NCI-H774 (cell line): ENCODE results near the gene HEY2.

Experiments
- DNase-seq: peaks from one replicate; lab custom pipeline; 2025; lab: John Stamatoyannopoulos, UW

Gene HEY2

DNA sequence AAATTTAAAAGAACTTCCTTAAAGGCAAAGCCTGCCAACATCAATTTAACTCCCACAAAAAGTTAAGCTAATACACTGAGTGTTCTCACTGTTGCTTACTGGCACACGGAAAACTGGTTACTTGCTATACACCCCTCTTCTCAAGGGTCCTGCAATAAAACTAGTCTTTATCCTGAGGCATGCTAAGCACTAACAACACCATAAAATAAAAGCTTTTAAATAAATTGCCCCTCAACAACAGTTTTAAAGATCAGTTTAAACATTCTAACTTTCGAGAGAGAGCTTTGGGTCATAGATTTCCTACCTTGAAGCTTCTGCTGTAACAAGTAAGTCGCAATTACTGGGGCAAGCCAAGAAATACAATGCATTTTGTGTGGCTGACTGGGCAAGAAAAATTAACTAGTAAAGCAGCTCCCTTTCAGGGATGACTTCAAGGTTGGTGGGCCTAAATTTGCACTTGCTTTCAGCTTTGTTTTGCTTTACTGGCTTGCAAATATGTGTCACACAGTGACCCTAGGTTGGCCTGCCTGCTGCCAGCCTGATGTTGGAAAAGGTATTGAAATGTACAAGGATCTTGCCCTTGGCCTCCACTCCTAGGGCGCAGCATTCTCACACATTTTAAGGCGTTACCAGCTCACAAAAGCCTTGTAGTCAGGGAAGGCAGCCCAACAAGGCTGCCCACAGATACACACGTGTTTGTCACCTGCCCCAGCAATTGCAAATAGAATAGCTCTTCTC, 4.0 kb upstream of the HEY2 start:
- DNase-seq = peak; percentile 66

GRCh38 chr6:125746019-125746414, 3.4 kb upstream of the HEY2 start:
- no peak for DNase-seq

- DNase-seq = peak; percentile 97
Measured at GRCh38 chr6:125746731-125747588, 2.5 kb upstream of the HEY2 start.

- peak; percentile 86 for DNase-seq
Measured at GRCh38 chr6:125747589-125748405, 1.6 kb upstream of the HEY2 start.

- peak; percentile 80 for DNase-seq
Measured at GRCh38 chr6:125748406-125749172, 843 bp upstream of the HEY2 start.

DNA sequence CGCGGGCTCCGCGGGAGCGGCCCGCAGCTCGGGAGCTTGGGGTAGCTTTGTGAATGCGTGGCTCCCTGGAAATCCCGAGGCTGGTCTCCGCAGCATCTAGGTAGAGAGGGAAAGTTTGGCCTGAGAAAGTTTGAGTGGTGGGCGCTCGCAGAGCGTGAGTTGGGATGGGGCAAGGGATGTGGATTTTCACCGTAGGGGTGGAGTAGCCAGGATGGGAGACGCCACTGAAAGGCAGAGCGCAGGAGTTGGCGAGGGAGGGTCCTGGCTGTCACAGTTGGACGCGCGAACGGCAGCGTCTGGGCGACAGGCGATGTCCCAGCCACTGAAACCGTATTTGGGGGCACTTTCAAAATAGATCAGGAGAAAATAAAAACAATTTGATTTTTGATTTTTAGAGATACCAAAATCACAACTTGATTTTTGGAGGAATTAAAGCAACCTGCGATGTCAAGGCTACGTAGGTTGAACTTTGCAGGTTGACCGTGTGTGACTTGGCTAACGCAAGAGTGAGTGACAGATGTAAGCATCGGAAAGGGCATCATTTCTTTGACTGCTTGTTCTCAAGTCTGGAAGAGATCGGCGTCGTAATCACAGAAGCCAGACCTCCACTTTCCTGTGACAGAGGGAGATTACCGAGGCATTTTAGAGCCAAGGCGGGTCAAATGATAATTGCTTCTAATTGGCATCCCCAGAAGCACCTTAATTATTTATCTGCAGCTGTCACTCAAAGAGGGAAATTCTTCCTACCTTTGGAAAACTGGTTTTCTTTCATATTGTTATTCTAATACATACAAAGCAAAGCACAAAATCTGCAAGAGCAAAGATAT, 646 bp downstream of the HEY2 start:
- DNase-seq = peak; percentile 42

- DNase-seq = no peak
Measured at GRCh38 chr6:125750692-125751333, 1.4 kb downstream of the HEY2 start.

- DNase-seq = no peak
Measured at GRCh38 chr6:125751334-125751916, 2.0 kb downstream of the HEY2 start.

DNA sequence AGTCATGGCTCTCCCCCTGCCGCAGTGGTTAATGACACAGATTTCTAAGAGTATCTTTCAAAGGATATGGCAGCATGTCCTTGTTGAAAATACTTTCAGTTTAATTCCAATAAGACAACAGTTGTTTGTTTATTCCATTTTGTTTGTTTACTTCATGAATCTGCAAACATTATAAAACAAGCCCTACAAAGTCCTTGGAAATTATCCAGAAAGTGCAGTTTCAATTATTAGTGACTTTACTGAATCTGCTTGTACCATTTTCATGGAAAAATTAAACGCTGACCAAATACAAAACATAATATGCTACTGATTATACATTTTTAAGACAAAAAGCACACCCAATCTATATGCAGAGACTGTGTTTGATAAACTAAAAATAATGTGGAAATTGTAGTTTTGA, 3.3 kb downstream of the HEY2 start:
- no peak for DNase-seq

DNA sequence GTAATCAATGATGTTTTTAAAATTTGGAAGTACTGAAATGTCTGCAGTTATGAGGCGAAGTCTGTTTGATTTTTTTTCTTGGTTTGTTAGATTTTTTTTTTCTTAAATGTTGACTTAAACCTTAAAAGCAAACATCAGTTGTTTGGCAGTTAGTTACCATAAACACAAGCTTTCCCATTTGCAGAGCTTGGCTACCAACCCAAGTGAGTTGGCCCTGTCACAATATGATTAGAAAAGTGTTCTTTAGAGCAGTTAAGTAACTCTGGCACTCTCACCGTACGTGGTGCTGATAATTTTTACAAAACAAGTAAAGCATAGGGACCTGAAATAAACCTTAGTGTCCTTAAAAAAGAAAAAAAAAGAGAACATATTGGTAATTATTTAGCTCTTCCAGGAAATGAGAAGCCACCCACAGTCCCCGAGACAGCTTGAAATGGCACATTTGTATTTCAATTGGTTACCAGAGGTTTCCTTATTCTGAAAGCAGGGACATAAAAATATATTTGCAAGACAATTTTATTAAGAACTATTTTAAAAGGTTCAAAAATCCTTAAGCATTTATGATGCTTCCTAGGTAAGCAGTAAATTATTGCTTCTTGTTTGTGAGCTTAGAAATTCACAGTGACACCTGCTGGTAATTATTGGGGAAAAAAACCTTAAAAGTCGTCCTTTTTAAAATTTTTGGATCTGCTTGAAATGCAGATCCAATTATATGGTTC, 3.9 kb downstream of the HEY2 start:
- DNase-seq = peak; percentile 59

DNA sequence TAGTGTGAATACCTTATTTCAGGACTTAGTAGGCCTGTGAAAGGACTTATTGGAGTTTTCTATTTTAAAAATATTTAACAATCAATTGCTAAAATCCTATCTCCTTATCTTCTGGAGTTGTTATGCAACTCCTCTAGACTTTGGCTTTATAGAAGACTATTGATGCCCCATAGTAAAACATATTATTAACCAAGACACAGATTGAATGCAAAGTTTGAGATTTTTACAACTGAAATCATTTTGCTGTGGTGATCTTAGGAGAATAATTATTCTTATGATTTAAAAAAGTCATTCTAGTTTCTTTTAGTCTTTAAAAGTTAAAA, 4.5 kb downstream of the HEY2 start:
- no peak for DNase-seq

- no peak for DNase-seq
Measured at GRCh38 chr6:125754566-125754965, 5.1 kb downstream of the HEY2 start.

DNA sequence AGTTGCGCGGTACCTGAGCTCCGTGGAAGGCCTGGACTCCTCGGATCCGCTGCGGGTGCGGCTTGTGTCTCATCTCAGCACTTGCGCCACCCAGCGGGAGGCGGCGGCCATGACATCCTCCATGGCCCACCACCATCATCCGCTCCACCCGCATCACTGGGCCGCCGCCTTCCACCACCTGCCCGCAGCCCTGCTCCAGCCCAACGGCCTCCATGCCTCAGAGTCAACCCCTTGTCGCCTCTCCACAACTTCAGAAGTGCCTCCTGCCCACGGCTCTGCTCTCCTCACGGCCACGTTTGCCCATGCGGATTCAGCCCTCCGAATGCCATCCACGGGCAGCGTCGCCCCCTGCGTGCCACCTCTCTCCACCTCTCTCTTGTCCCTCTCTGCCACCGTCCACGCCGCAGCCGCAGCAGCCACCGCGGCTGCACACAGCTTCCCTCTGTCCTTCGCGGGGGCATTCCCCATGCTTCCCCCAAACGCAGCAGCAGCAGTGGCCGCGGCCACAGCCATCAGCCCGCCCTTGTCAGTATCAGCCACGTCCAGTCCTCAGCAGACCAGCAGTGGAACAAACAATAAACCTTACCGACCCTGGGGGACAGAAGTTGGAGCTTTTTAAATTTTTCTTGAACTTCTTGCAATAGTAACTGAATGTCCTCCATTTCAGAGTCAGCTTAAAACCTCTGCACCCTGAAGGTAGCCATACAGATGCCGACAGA, 9.9 kb downstream of the HEY2 start:
- DNase-seq = no peak

- no peak for DNase-seq
Measured at GRCh38 chr6:125759959-125760457, 10.6 kb downstream of the HEY2 start.

DNA sequence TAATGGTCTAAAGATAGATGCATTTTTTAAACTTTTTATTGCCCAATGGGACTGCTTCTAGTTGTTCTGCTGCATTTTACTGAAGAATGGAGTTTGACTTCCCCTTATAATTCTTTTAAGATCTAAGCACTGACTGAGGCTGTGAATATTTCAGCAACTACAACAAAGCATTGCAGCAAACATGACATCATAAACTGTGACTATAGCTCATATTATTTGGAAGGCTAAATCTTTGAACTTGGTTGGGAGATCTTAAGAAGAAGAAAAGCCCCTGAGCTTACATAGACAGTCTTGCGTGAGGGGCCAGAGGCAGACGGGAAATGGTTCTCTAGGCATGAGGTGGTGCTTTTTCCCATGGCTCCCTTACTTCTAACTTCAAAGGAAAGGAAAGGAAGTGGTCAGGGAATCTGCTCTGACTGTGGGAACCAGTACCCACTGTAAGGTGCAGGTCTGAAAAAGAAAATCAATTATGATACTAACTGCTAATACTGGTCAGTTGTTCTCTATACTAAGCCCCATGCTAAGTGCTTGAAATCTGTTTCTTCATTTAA, 14.8 kb downstream of the HEY2 start:
- no peak for DNase-seq

DNA sequence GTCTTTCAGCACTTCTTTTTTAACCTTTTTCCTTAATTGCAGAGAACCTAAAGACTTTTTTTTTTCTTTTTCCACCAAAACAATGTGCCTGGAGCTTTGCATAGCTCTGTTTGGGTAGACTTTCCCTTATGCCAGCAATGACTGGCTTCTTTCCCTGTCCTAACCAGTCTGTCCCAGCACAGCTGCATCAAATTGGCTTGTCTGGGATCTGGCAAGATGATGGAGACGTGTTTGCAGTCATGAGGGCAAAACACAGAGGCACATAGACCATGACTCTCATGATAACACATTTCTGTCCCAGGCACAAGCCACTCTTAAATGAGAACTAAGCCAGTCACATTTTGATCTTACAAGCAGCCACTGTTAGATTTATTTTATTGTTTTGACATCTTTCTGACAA, 16.5 kb downstream of the HEY2 start:
- DNase-seq = no peak

- no peak for DNase-seq
Measured at GRCh38 chr6:125766641-125767040, 17.2 kb downstream of the HEY2 start.

DNA sequence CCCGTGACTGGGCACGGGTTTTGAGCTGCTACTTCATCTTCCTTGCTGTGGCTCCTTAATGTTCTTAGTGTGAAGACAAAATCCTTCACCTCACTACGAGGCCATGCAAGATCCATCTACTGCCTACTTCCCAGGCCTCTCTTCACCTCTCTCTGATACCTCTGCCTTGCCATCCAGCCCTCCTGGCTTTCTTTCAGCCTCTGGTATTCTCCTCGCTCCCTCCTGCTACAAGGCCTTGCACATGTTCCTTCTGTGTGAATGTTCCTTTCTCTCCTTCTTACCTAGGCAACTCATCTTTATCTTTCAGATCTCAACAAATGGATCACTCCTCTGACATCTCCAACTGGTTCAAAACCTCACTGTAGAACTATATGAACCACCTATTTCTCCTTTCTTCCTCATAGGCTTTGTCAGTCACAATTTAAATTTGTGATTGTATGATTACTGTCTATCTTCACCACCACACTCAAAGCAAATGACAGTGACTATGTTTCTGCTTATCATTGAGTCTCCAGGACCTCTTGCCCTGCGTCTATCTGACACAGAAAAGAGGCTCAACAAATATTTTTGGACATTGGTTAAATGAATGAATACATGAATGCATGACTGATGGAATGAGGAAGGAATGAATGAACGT, 19.8 kb downstream of the HEY2 start:
- DNase-seq = no peak
